Neural progenitor cell (in vitro differentiated cells): ENCODE measurements around the gene PSMD9.

ENCODE experiments used
- EZH2phosphoT487 ChIP-seq: fragments of 200-600 bp; sonication (generic); IDR thresholded peaks from 2 replicates; pipeline ENCODE4 v1.6.1; 2017; ENCODE audit warnings: antibody characterized with exemption
- TF ChIP-seq, protein P1 (sequence below): fragments of 200-600 bp; sonication (generic); IDR thresholded peaks from 2 replicates; pipeline ENCODE4 v1.5.1; 2017; ENCODE audit warnings: antibody characterized with exemption, mild to moderate bottlenecking

DNA sequence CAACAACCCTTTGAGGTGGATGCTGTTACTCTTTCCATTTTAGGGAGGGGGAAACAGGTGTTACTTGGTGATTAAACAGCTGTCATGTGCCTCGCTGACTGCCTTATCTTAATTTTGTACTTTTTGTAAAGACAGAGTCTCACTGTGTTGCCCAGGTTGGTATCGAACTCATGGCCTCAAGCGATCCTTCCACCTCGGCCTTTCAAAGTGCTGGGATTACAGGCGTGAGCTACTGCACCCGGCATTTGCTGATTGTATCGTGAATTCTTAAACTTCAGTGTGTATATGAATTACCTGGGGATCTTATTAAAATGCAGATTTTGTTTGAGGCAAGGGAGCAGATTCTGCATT, 659 bp downstream of the PSMD9 start:
- no peak for TF ChIP-seq EZH2phosphoT487
- TF ChIP-seq, protein P1, sequence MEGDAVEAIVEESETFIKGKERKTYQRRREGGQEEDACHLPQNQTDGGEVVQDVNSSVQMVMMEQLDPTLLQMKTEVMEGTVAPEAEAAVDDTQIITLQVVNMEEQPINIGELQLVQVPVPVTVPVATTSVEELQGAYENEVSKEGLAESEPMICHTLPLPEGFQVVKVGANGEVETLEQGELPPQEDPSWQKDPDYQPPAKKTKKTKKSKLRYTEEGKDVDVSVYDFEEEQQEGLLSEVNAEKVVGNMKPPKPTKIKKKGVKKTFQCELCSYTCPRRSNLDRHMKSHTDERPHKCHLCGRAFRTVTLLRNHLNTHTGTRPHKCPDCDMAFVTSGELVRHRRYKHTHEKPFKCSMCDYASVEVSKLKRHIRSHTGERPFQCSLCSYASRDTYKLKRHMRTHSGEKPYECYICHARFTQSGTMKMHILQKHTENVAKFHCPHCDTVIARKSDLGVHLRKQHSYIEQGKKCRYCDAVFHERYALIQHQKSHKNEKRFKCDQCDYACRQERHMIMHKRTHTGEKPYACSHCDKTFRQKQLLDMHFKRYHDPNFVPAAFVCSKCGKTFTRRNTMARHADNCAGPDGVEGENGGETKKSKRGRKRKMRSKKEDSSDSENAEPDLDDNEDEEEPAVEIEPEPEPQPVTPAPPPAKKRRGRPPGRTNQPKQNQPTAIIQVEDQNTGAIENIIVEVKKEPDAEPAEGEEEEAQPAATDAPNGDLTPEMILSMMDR: no peak
